Ovary (tissue), 9 donors: Measurements from ENCODE around the gene C9orf50. TPM values are rescaled to one million over a fixed set of nuclear protein-coding genes. Genes with fewer than 3 reads are reported as not detected.

Experiments
- DNase-seq, 5 donors: peaks; one replicate each; pipeline ENCODE4 v3.0.0-alpha.2; 2019 to 2020
- H3K27ac ChIP-seq, 2 donors: fragments of 200-600 bp; one replicate each; pipeline versions ENCODE4 v1.5.1 to v1.8.0; 2019 to 2022
- H3K27me3 ChIP-seq: fragments of 200-600 bp; one replicate; pipeline ENCODE4 v1.8.0; 2022
- H3K36me3 ChIP-seq: fragments of 200-600 bp; sonication (generic); one replicate; pipeline ENCODE4 v1.5.1; 2019
- H3K4me1 ChIP-seq: one replicate; pipeline ENCODE4 v1.8.1; 2013; ENCODE audit warnings: mild to moderate bottlenecking, moderate library complexity; ENCODE audit not compliant: insufficient read depth
- H3K4me3 ChIP-seq: fragments of 200-600 bp; sonication (generic); one replicate; pipeline ENCODE4 v1.5.1; 2017
- H3K9me3 ChIP-seq, 2 donors: fragments of 200-600 bp in 1 of 2; sonication (generic) in 1 of 2; one replicate each; pipeline versions ENCODE4 v1.5.1 to v1.8.1; 2013 to 2019; ENCODE audit warnings: mild to moderate bottlenecking in 1 of 2, moderate library complexity in 1 of 2
- EP300 ChIP-seq: sonication (generic); formaldehyde crosslinking; IDR thresholded peaks from one replicate; pipeline ENCODE4 v1.6.1; 2017; ENCODE audit warnings: antibody characterized with exemption
- POLR2A ChIP-seq: fragments of 450-650 bp; IDR thresholded peaks from one replicate; pipeline ENCODE4 v1.6.1; 2017; ENCODE audit warnings: antibody characterized with exemption, mild to moderate bottlenecking, moderate library complexity
- WGBS, 3 donors: extraction: QIAGEN DNeasy Blood & Tissue Kit in 1 of 3; methylation state at CpG; one replicate each; pipeline versions ENCODE4 v1.1.5 to v1.1.7; 2013 to 2017; 5-methylcytosine and 5-hydroxymethylcytosine counted together
- intact Hi-C, 4 donors: fragments of 100-400 bp; cut with DNase I; formaldehyde crosslinking; loops; one replicate each; pipeline versions ENCODE4 v1.11.0 to v1.15.1; 2022 to 2023
- polyA plus RNA-seq, 2 donors: library from polyadenylated mRNA; stranded (reverse); fragments of 200-250 nt in 1 of 2; fragments of 350-450 nt in 1 of 2; fragmentation: Illumina TruSeq in 1 of 2; extraction: RNeasy Lipid Tissue Mini Kit (QIAGEN cat#74804) in 1 of 2; gene quantifications; one replicate each; pipeline ENCODE4 v1.2.3, GENCODE V29; 2013 to 2014
- total RNA-seq, 7 donors: library from RNA; depleted of rRNA in 2 of 7; stranded (reverse); fragments of >200 nt in 2 of 7; fragmentation: NEBNext Ultra II Directional in 3 of 7; extraction: Animal tissue kit (Norgen Biotek cat#: 25700) in 3 of 7; gene quantifications; one replicate each; pipeline versions ENCODE4 v1.1.0 to v1.2.4, GENCODE V29; 2016 to 2023
- TF ChIP-seq, protein P1 (sequence below), 3 donors: fragments of 450-650 bp in 2 of 3; fragments of 200-600 bp in 1 of 3; IDR thresholded peaks; one replicate each; pipeline versions ENCODE4 v1.5.1 to v1.8.0; 2016 to 2022; ENCODE audit warnings: antibody characterized with exemption in 3 of 3, mild to moderate bottlenecking in 1 of 3
- donor health status: DM: no; HTN: no; CAD: no; lungs with moderate emphysema.
- donor health status: DM: no; HTN: no; CAD: no.
- donor health status: Bipolar disorder and iron deficiency.
- donor health status: DM: yes; HTN: yes; CAD: no.
- donor health status: DM: no; HTN: no; CAD: no.
- donor health status: DM: yes; HTN: yes; CAD: no.

Gene C9orf50
- total and polyA plus RNA-seq, 9 donors, result 0.07 to 1.1 (median 0.30) TPM; not detected in 6

DNA sequence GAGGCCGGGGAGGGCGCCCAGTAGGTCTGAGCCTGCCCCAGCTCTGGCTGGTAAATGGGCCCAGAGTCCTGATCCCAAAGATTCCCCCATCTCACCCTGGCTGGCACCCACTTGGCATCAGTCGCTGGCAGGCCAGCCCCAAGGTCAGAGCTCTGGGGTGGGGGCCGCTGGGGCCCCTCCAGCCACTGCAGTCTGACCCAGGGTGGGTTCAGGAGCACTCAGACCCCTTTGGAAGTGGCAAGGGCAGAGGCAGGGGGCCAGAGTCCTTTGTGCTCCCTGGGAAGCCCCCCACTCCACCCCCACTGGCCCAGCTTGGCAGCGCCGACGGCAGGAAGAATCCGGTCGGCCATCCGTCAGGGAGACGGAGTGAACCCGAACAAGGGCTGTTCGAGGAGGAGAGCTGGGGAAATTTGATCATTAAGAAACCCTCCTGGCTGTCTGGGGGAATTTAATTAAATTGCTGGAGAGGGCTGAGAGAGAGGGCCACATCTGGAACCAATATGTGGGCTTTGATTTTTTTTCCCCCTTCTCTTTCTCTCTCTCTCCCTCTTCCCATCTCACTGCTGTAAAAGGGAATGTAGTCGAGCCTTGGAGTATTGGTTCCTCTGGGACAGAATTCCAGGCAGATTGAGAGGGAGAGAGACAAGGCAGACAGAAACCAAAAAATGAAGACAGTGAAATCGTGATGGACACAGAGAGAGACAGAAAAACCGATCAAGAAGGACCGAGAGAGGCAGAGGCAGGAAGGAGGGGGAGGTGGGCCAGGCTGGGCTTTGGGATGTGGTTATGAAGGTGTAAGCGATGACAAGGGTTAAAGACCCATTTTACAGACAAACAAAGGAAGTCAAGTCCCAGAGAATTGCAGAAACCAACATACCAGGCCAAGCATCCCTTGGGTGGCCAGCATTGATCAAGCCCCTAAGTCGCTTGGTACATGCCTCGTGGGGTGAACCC is 29.1 kb upstream of the C9orf50 start:
- no peak overlapping the region for H3K27ac ChIP-seq
- DNase-seq, result peak in 1 of 5 donors; percentile 20
- H3K4me3 ChIP-seq, result no peak overlapping the region
- peaks cover 6% of the 10 kb centered on the region for H3K4me1 ChIP-seq
- intact Hi-C loops, result loop anchor here in 2 of 4 donors (5.0 kb wide), 2 partner anchors 87 to 137 kb away; no protein-coding TSS in a partner anchor
- H3K36me3 ChIP-seq, result no peaks in the 10 kb centered on the region
- TF ChIP-seq, protein P1, sequence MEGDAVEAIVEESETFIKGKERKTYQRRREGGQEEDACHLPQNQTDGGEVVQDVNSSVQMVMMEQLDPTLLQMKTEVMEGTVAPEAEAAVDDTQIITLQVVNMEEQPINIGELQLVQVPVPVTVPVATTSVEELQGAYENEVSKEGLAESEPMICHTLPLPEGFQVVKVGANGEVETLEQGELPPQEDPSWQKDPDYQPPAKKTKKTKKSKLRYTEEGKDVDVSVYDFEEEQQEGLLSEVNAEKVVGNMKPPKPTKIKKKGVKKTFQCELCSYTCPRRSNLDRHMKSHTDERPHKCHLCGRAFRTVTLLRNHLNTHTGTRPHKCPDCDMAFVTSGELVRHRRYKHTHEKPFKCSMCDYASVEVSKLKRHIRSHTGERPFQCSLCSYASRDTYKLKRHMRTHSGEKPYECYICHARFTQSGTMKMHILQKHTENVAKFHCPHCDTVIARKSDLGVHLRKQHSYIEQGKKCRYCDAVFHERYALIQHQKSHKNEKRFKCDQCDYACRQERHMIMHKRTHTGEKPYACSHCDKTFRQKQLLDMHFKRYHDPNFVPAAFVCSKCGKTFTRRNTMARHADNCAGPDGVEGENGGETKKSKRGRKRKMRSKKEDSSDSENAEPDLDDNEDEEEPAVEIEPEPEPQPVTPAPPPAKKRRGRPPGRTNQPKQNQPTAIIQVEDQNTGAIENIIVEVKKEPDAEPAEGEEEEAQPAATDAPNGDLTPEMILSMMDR (IDR thresholded peaks at IDR 0.05), result no peak
- TF ChIP-seq EP300 (no peak), POLR2A (no peak)
- 73 to 87% (median 81%) methylated on average over 19 to 20 of the region's 20 CpGs for whole genome bisulfite sequencing, 3 donors
- H3K9me3 ChIP-seq, result no peaks in the 10 kb centered on the region
- H3K27me3 ChIP-seq, result no peaks in the 10 kb centered on the region

DNA sequence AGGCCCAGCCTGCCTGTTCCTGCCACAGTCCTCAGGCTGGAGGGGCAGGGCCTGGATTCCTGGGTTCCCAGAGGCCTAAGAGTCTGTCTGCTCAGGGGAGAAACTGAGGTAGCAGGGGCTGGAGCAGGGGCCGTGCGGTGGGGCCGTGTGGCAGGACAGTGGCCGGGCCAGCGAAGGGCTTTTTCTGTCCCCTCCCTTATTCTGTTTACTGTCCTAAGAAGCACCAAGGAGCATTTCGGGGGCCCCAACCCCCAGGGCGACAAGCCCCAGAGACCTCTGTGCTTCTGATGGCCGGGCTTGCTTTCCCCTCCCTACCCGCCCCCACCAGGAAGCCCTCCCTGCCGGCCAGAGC is 27.8 kb upstream of the C9orf50 start:
- peaks cover under 1% of the 10 kb centered on the region for H3K4me1 ChIP-seq
- no peaks in the 10 kb centered on the region for H3K27me3 ChIP-seq
- intact Hi-C loops, result loop anchor here in 2 of 4 donors (5.0 kb wide), 2 partner anchors 89 to 139 kb away; no protein-coding TSS in a partner anchor
- peak in 1 of 5 donors; percentile 12 for DNase-seq
- no peak overlapping the region for H3K27ac ChIP-seq
- WGBS, 3 donors, result 72 to 79% (median 74%) methylated on average over 10 of the region's 10 CpGs
- H3K9me3 ChIP-seq, result no peaks in the 10 kb centered on the region
- TF ChIP-seq POLR2A (no peak), EP300 (no peak)
- TF ChIP-seq, protein P1 (IDR thresholded peaks at IDR 0.05), result no peak
- H3K4me3 ChIP-seq, result no peak overlapping the region
- no peaks in the 10 kb centered on the region for H3K36me3 ChIP-seq

- WGBS, 3 donors, result 70 to 75% (median 71%) methylated on average over 16 of the region's 16 CpGs
- TF ChIP-seq, protein P1 (IDR thresholded peaks at IDR 0.05), result no peak
- TF ChIP-seq POLR2A (no peak), EP300 (no peak)
- no peaks in the 10 kb centered on the region for H3K27me3 ChIP-seq
- intact Hi-C loops, result loop anchor here in 2 of 4 donors (5.0 kb wide), 2 partner anchors 89 to 139 kb away; no protein-coding TSS in a partner anchor
- H3K27ac ChIP-seq, result no peak overlapping the region
- H3K4me1 ChIP-seq, result no peaks in the 10 kb centered on the region
- DNase-seq, result no peak
- no peaks in the 10 kb centered on the region for H3K36me3 ChIP-seq
- H3K9me3 ChIP-seq, result no peaks in the 10 kb centered on the region
- no peak overlapping the region for H3K4me3 ChIP-seq
Observed at GRCh38 chr9:129648092-129648763, 27.3 kb upstream of the C9orf50 start.

- Histone ChIP-seq H3K27ac (no peak overlapping the region), H3K9me3 (no peaks in the 10 kb centered on the region), H3K36me3 (no peaks in the 10 kb centered on the region), H3K27me3 (no peaks in the 10 kb centered on the region), H3K4me3 (no peak overlapping the region), H3K4me1 (no peaks in the 10 kb centered on the region)
- peak in 1 of 5 donors; percentile 12 for DNase-seq
- intact Hi-C loops, result loop anchor here in 2 of 4 donors (5.0 kb wide), 2 partner anchors 90 to 140 kb away; no protein-coding TSS in a partner anchor
- TF ChIP-seq EP300, result no peak
- TF ChIP-seq POLR2A, result no peak
- TF ChIP-seq, protein P1 (IDR thresholded peaks at IDR 0.05), result no peak
- WGBS, 3 donors, result 79 to 93% (median 84%) methylated on average over 10 of the region's 10 CpGs
Observed at GRCh38 chr9:129647635-129648034, 26.7 kb upstream of the C9orf50 start.
